Mesenteric fat pad (tissue), 1 donor: ENCODE results near the gene FZD2. TPM values are rescaled to one million over a fixed set of nuclear protein-coding genes. Genes with fewer than 3 reads are reported as not detected.
"Not testable (repeated sequence)": the region's sequence is repeated elsewhere in the genome, so short reads cannot be mapped to it uniquely, and the experiment has no call there.

Experiments
- DNase-seq: peaks from one replicate; pipeline ENCODE4 v3.0.0-alpha.2; 2020; ENCODE audit warnings: low spot score
- total RNA-seq: library from RNA; stranded (reverse); fragmentation: NEBNext Ultra II Directional; extraction: Animal tissue kit (Norgen Biotek cat#: 25700); gene quantifications from one replicate; pipeline ENCODE4 v1.2.1, GENCODE V29; 2021
- donor health status: DM: yes; HTN: yes; CAD: no.

FZD2 gene
- total RNA-seq, 1 donor from 2014 or later, result 3.9 TPM

GRCh38 chr17:44575403-44575802 lies 18.1 kb downstream of the FZD2 start:
- no peak for DNase-seq

- no peak for DNase-seq
Measured at GRCh38 chr17:44578947-44579346, 21.7 kb downstream of the FZD2 start.

GRCh38 chr17:44581868-44582267 lies 24.6 kb downstream of the FZD2 start:
- DNase-seq, result no peak

- no peak for DNase-seq
Measured at GRCh38 chr17:44584443-44584842, 27.2 kb downstream of the FZD2 start.

- no peak for DNase-seq
Measured at GRCh38 chr17:44585315-44585714, 28.0 kb downstream of the FZD2 start.

GRCh38 chr17:44587339-44587738 lies 30.1 kb downstream of the FZD2 start:
- no peak for DNase-seq

GRCh38 chr17:44589316-44590071 lies 32.2 kb downstream of the FZD2 start:
- no peak for DNase-seq

GRCh38 chr17:44590072-44590462 lies 32.8 kb downstream of the FZD2 start:
- not testable (repeated sequence) for DNase-seq

GRCh38 chr17:44590762-44591161 lies 33.5 kb downstream of the FZD2 start:
- not testable (repeated sequence) for DNase-seq

- no peak for DNase-seq
Measured at GRCh38 chr17:44591206-44591605, 33.9 kb downstream of the FZD2 start.

GRCh38 chr17:44593156-44593555 lies 35.9 kb downstream of the FZD2 start:
- no peak for DNase-seq

GRCh38 chr17:44595216-44595775 lies 38.0 kb downstream of the FZD2 start:
- DNase-seq, result no peak

GRCh38 chr17:44598329-44598728 lies 41.0 kb downstream of the FZD2 start:
- no peak for DNase-seq

- no peak for DNase-seq
Measured at GRCh38 chr17:44598932-44599297, 41.6 kb downstream of the FZD2 start.

GRCh38 chr17:44599298-44600175 lies 42.3 kb downstream of the FZD2 start:
- no peak for DNase-seq

- DNase-seq, result no peak
Measured at GRCh38 chr17:44601539-44601938, 44.3 kb downstream of the FZD2 start.

GRCh38 chr17:44601973-44602372 lies 44.7 kb downstream of the FZD2 start:
- no peak for DNase-seq

GRCh38 chr17:44602390-44602789 lies 45.1 kb downstream of the FZD2 start:
- DNase-seq, result no peak

- DNase-seq, result no peak
Measured at GRCh38 chr17:44602970-44603369, 45.7 kb downstream of the FZD2 start.

GRCh38 chr17:44604116-44604761 lies 47.0 kb downstream of the FZD2 start:
- no peak for DNase-seq

- DNase-seq, result no peak
Measured at GRCh38 chr17:44604768-44605485, 47.6 kb downstream of the FZD2 start.
